GM12875 (cell line): ENCODE data around the gene CASP10.
"Not testable (repeated sequence)": the region's sequence is repeated elsewhere in the genome, so short reads cannot be mapped to it uniquely, and the experiment has no call there.

Experiments used
- H3K4me3 ChIP-seq: one replicate; pipeline ENCODE4 v1.5.1; 2011; ENCODE audit warnings: low read depth, low read length, control low read depth
- TF ChIP-seq, protein P1 (sequence below): IDR thresholded peaks from 2 replicates; pipeline ENCODE4 v1.5.1; 2011; ENCODE audit warnings: low read depth, mild to moderate bottlenecking, control low read depth, inconsistent platforms, low read length, moderate library complexity, borderline replicate concordance; ENCODE audit not compliant: insufficient read depth

Gene CASP10

DNA sequence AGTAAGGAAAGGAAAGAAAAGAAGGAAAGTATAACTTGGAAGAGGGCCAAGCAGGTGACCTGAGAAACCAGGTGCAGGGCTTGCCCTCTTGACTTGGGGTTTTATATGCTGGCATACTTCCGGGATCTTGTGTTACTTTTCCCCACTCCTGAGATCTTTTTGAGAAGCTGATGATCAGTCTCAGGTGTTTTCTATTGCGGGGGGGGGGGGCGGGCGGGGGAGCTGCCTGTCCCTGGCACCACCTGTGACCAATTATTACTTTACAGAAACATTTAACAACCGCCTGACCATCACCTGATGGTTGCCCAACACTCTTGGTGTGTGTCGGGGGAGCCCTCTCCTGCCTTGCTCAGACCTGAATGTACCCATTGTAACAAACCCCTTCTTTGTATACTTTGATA lies 6.9 kb upstream of the CASP10 start:
- no peak overlapping the region for H3K4me3 ChIP-seq
- TF ChIP-seq, protein P1, sequence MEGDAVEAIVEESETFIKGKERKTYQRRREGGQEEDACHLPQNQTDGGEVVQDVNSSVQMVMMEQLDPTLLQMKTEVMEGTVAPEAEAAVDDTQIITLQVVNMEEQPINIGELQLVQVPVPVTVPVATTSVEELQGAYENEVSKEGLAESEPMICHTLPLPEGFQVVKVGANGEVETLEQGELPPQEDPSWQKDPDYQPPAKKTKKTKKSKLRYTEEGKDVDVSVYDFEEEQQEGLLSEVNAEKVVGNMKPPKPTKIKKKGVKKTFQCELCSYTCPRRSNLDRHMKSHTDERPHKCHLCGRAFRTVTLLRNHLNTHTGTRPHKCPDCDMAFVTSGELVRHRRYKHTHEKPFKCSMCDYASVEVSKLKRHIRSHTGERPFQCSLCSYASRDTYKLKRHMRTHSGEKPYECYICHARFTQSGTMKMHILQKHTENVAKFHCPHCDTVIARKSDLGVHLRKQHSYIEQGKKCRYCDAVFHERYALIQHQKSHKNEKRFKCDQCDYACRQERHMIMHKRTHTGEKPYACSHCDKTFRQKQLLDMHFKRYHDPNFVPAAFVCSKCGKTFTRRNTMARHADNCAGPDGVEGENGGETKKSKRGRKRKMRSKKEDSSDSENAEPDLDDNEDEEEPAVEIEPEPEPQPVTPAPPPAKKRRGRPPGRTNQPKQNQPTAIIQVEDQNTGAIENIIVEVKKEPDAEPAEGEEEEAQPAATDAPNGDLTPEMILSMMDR, result no peak

DNA sequence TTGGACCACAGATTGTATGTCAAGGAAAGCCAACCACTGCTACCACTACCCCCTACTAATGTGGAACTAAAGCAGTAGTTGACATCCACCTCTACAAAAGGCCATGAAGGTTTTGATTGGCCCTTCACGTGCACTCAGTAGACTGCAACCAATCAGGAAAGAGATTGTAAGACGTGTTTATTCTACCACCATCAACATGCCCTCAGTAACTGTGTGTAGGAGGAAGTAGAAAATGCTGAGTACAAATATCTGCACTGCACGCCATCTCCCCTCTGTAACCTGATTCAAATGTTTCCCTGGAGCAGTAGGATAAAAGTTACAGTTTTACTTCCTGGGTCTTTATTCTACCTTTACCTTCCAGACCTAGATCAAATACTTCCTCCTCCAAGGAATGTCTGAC lies 2.9 kb upstream of the CASP10 start:
- TF ChIP-seq, protein P1, result no peak
- no peak overlapping the region for H3K4me3 ChIP-seq

DNA sequence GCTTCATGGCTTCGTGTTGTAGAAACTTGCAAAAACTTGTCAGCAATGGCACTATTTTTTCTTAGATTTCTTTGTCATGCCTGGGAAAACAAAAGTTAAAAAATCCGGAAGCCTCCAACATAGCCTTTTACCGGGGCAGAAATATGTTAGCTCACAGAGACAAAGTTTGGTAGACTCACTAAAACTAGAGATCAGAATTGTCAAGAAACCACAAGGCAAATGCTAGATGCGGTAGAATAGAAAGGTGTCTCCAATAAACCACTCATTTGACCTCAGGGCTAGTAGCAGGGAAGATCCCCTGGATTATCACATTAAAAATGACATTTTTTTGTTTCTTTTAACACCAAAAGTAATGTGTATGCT lies 405 bp downstream of the CASP10 start:
- TF ChIP-seq, protein P1, result no peak
- peak overlapping the region; percentile 60 for H3K4me3 ChIP-seq

DNA sequence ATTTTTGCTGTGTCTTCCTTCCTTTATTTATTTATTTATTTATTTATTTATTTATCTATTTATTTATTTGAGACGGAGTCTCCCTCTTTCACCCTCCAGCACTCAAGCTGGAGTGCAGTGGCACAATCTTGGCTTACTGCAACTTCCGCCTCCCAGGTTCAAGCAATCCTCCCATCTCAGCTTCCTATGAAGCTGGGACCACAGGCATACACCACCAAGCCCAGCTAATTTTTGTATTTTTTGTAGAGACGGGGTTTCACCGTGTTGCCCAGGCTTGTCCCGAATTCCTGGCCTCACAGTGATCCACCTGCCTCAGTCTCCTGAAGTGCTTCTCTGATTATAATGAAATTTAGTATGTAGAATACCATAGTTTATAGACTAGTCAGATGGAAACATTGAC lies 894 bp downstream of the CASP10 start:
- H3K4me3 ChIP-seq, result peak overlapping the region; percentile 17

DNA sequence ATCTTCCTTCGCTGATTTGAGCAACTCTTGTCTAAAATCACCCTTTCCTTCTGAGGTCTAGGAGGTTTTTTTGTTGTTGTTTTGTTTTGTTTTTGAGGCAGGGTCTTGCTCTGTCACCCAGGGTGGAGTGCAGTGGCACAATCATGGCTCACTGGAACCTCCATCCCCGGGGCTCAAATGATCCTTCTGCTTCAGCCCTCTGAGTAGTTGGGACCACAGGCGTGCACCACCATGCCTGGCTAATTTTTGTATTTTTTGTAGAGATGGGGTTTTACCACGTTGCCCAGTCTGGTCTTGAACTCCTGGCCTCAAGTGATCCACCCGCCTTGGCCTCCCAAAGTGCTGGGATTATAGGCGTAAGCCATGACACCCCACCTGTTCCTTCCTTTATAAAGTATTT lies 1.3 kb downstream of the CASP10 start:
- H3K4me3 ChIP-seq, result not testable (repeated sequence)

DNA sequence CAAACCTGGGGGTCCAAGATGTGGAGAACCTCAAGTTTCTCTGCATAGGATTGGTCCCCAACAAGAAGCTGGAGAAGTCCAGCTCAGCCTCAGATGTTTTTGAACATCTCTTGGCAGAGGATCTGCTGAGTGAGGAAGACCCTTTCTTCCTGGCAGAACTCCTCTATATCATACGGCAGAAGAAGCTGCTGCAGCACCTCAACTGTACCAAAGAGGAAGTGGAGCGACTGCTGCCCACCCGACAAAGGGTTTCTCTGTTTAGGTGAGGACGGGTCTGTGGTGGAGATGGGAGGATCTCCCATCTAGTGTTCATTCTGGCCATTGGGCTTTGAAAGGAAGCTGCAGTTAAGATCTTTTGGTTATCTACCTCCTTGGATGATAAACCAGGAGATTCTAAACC lies 2.9 kb downstream of the CASP10 start:
- no peak overlapping the region for H3K4me3 ChIP-seq
- TF ChIP-seq, protein P1, result no peak

DNA sequence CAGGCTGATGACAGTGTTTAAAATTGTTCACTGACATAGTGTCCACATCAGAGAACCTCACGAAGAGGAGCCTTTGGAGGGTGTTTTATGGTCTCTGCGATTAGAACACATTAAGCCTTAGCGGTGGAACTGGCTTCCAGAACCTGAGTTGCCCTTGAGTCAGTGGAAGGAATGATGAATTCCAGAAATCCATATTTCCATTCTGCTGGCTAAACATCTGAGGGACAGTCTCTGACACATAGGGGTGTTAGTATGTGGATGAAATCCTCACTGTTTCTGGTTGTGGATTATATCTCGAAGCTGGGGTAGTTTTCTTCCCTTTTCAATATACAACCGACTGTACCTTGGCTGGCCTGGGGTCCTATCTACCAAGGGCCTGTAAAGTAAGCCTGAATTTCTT lies 4.0 kb downstream of the CASP10 start:
- H3K4me3 ChIP-seq, result no peak overlapping the region
- TF ChIP-seq, protein P1, result no peak

DNA sequence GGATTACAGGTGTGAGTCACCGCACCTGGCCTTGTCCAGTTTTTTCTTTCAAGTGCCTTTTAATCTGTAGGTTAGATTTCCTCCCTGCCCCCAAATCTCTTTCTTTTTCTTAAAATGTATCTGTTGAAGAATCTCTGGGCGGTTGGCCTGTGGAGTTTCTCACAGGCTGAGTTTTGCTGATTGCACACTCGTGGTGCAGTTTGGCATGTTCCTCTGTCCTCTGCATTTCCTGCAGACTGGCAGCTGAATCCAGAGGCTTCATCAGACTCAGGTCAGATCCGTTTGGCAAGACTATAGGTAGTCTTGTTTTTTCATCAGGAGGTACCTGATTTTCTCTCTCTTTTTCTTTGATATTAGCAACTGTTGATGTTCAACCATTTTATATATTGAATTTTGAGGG lies 5.5 kb downstream of the CASP10 start:
- TF ChIP-seq, protein P1, result no peak
- no peak overlapping the region for H3K4me3 ChIP-seq
